HG03196 (cell line): Measurements from ENCODE around the gene BCL6.

Source experiments
- ATAC-seq: cut with Tn5 transposase; IDR thresholded peaks from one replicate; pipeline ENCODE4 v1.9.1; 2021; ENCODE audit not compliant: unreplicated experiment

The BCL6 gene

GRCh38 chr3:187739094-187739560 is 6.1 kb downstream of the BCL6 start:
- ATAC-seq, result no peak

GRCh38 chr3:187738331-187739093 is 6.8 kb downstream of the BCL6 start:
- no peak for ATAC-seq

GRCh38 chr3:187738071-187738330 is 7.3 kb downstream of the BCL6 start:
- no peak for ATAC-seq

GRCh38 chr3:187737368-187738070 is 7.7 kb downstream of the BCL6 start:
- ATAC-seq, result no peak

GRCh38 chr3:187737006-187737367 is 8.3 kb downstream of the BCL6 start:
- no peak for ATAC-seq

- ATAC-seq, result no peak
Measured at GRCh38 chr3:187736418-187736871, 8.8 kb downstream of the BCL6 start.

- ATAC-seq, result no peak
Measured at GRCh38 chr3:187735837-187736236, 9.4 kb downstream of the BCL6 start.

GRCh38 chr3:187735383-187735782 is 9.9 kb downstream of the BCL6 start:
- no peak for ATAC-seq

GRCh38 chr3:187734841-187735240 is 10.4 kb downstream of the BCL6 start:
- ATAC-seq, result no peak

GRCh38 chr3:187733371-187733770 is 11.9 kb downstream of the BCL6 start:
- no peak for ATAC-seq

- no peak for ATAC-seq
Measured at GRCh38 chr3:187729598-187729997, 15.7 kb downstream of the BCL6 start.

GRCh38 chr3:187728940-187729583 is 16.2 kb downstream of the BCL6 start:
- ATAC-seq, result no peak

GRCh38 chr3:187728248-187728647 is 17.0 kb downstream of the BCL6 start:
- ATAC-seq, result no peak

GRCh38 chr3:187726564-187726963 is 18.7 kb downstream of the BCL6 start:
- ATAC-seq, result no peak

GRCh38 chr3:187725653-187726370 is 19.5 kb downstream of the BCL6 start:
- ATAC-seq, result no peak

GRCh38 chr3:187725224-187725623 is 20.0 kb downstream of the BCL6 start:
- no peak for ATAC-seq

GRCh38 chr3:187722206-187722612 is 23.1 kb downstream of the BCL6 start:
- no peak for ATAC-seq

GRCh38 chr3:187721055-187721454 is 24.2 kb downstream of the BCL6 start:
- no peak for ATAC-seq

GRCh38 chr3:187720337-187720670 is 25.0 kb downstream of the BCL6 start:
- ATAC-seq, result no peak

- ATAC-seq, result no peak
Measured at GRCh38 chr3:187719628-187720336, 25.5 kb downstream of the BCL6 start.

GRCh38 chr3:187718802-187719201 is 26.5 kb downstream of the BCL6 start:
- ATAC-seq, result no peak
